H1 (cell line): ENCODE measurements around the gene BTF3L4. TPM values are rescaled to one million over a fixed set of nuclear protein-coding genes. Genes with fewer than 3 reads are reported as not detected.

Source experiments
- CTCF ChIA-PET: fragments of 300-600 bp; sonication (Branson Sonifier 250); formaldehyde crosslinking; loops from one replicate; lab custom pipeline; 2021; ENCODE audit not compliant: partially characterized antibody; lab: Charles Lee
- POLR2A ChIA-PET: fragments of 300-600 bp; sonication (Branson Sonifier 250); formaldehyde crosslinking; loops from one replicate; lab custom pipeline; 2021; ENCODE audit warnings: inconsistent platforms; ENCODE audit not compliant: partially characterized antibody; lab: Charles Lee
- DNase-seq, 2 experiments: peaks; one replicate each; pipeline versions ENCODE4 v3.0.0 to v3.0.0-alpha.2; 2010 to 2022; ENCODE audit warnings: low spot score in 2 of 2, low read depth in 1 of 2, mixed read lengths in 1 of 2
- FAIRE-seq: peaks from 2 replicates; lab custom pipeline; 2011; peaks lifted over from hg19 to GRCh38; lab: Jason Lieb, UNC
- H2AFZ ChIP-seq: 2 replicates; pipeline ENCODE4 v1.8.1; 2012; ENCODE audit warnings: low read length, inconsistent platforms
- H2AK5ac ChIP-seq: 2 replicates; pipeline ENCODE4 v1.6.1; 2013; ENCODE audit warnings: low read depth, low read length
- H2BK120ac ChIP-seq: replicated peaks from 2 replicates; pipeline ENCODE3; 2013; ENCODE audit warnings: low read depth, low read length, inconsistent platforms
- H2BK12ac ChIP-seq: 2 replicates; pipeline ENCODE4 v1.6.1; 2013; ENCODE audit warnings: low read depth, low read length
- H2BK15ac ChIP-seq: 2 replicates; pipeline ENCODE4 v1.6.1; 2013; ENCODE audit warnings: low read length
- H2BK20ac ChIP-seq: 2 replicates; pipeline ENCODE4 v1.6.1; 2013; ENCODE audit warnings: low read length
- H2BK5ac ChIP-seq: 2 replicates; pipeline ENCODE4 v1.6.1; 2013; ENCODE audit warnings: low read depth, low read length
- H3K14ac ChIP-seq: 2 replicates; pipeline ENCODE4 v1.6.1; 2013; ENCODE audit warnings: inconsistent platforms; ENCODE audit not compliant: insufficient read length
- H3K18ac ChIP-seq: 2 replicates; pipeline ENCODE4 v1.6.1; 2013; ENCODE audit warnings: low read length; ENCODE audit errors: extremely low read depth
- H3K23ac ChIP-seq: 2 replicates; pipeline ENCODE4 v1.6.1; 2013; ENCODE audit warnings: inconsistent platforms; ENCODE audit not compliant: insufficient read length
- H3K23me2 ChIP-seq: 2 replicates; pipeline ENCODE4 v1.6.1; 2013; ENCODE audit warnings: low read depth, low read length
- H3K27ac ChIP-seq: 2 replicates; pipeline ENCODE4 v1.6.1; 2011; ENCODE audit warnings: low read depth, low read length, inconsistent platforms
- H3K27me3 ChIP-seq, 4 experiments: replicated peaks in 1 of 4; 1 replicate in 1 of 4; 2 replicates in 3 of 4; pipeline versions ENCODE4 v1.6.1 to v1.8.1; 2011 to 2013; ENCODE audit warnings: low read length in 3 of 4, mild to moderate bottlenecking in 3 of 4, inconsistent platforms in 2 of 4, mixed read lengths in 2 of 4, moderate library complexity in 1 of 4; ENCODE audit not compliant: control insufficient read depth in 3 of 4, insufficient read depth in 3 of 4; ENCODE audit errors: extremely low read depth in 1 of 4
- H3K36me3 ChIP-seq, 4 experiments: 2 replicates each; pipeline versions ENCODE4 v1.6.1 to v1.8.1; 2011 to 2013; ENCODE audit warnings: mild to moderate bottlenecking in 4 of 4, low read length in 3 of 4, moderate library complexity in 2 of 4, control low read depth in 1 of 4, inconsistent platforms in 1 of 4; ENCODE audit not compliant: insufficient read depth in 4 of 4, control insufficient read depth in 2 of 4
- H3K4ac ChIP-seq: replicated peaks from 2 replicates; pipeline ENCODE3; 2013; ENCODE audit warnings: low read length, low read depth, mixed read lengths, inconsistent platforms; ENCODE audit not compliant: insufficient read length
- H3K4me1 ChIP-seq, 4 experiments: replicated peaks in 1 of 4; 1 replicate in 1 of 4; 2 replicates in 3 of 4; pipeline versions ENCODE4 v1.6.1 to v1.8.1; 2011 to 2013; ENCODE audit warnings: low read length in 3 of 4, inconsistent platforms in 2 of 4, mixed read lengths in 1 of 4; ENCODE audit not compliant: insufficient read depth in 4 of 4, control insufficient read depth in 3 of 4
- H3K4me2 ChIP-seq, 2 experiments: 2 replicates each; pipeline versions ENCODE4 v1.6.1 to v1.8.1; 2011 to 2013; ENCODE audit warnings: low read depth in 2 of 2, low read length in 2 of 2, control low read depth in 1 of 2, inconsistent platforms in 1 of 2, mild to moderate bottlenecking in 1 of 2; ENCODE audit not compliant: insufficient read depth in 1 of 2
- H3K4me3 ChIP-seq, 4 experiments: fragments of 200-600, 300-600 bp in 1 of 4; sonication (generic), shearing (Covaris generic), sonication (Bioruptor Twin) in 1 of 4; 2 replicates each; pipeline versions ENCODE4 v1.5.1 to v1.8.1; 2011 to 2016; ENCODE audit warnings: low read length in 4 of 4, low read depth in 3 of 4, control low read depth in 2 of 4, inconsistent platforms in 2 of 4, mild to moderate bottlenecking in 2 of 4, mixed read lengths in 1 of 4, moderate library complexity in 1 of 4; ENCODE audit not compliant: insufficient read depth in 2 of 4; ENCODE audit errors: extremely low read depth in 1 of 4
- H3K56ac ChIP-seq: replicated peaks from 2 replicates; pipeline ENCODE3; 2013; ENCODE audit warnings: low read depth, mild to moderate bottlenecking, mixed read lengths, low read length, inconsistent platforms; ENCODE audit not compliant: insufficient read length
- H3K79me1 ChIP-seq: 2 replicates; pipeline ENCODE4 v1.6.1; 2013; ENCODE audit warnings: low read depth, low read length, control low read depth
- H3K79me2 ChIP-seq, 2 experiments: 2 replicates each; pipeline versions ENCODE4 v1.6.1 to v1.8.1; 2012 to 2013; ENCODE audit warnings: low read length in 2 of 2, mild to moderate bottlenecking in 2 of 2, inconsistent platforms in 1 of 2; ENCODE audit not compliant: insufficient read depth in 2 of 2, control insufficient read depth in 1 of 2
- H3K9ac ChIP-seq, 4 experiments: replicated peaks in 1 of 4; 1 replicate in 1 of 4; 2 replicates in 3 of 4; pipeline versions ENCODE4 v1.6.1 to v1.8.1; 2011 to 2013; ENCODE audit warnings: low read depth in 3 of 4, low read length in 3 of 4, control low read depth in 2 of 4, mild to moderate bottlenecking in 2 of 4, moderate library complexity in 2 of 4, inconsistent platforms in 1 of 4; ENCODE audit errors: extremely low read depth in 1 of 4
- H3K9me3 ChIP-seq, 2 experiments: 2 replicates each; pipeline versions ENCODE4 v1.6.1 to v1.8.1; 2012 to 2013; ENCODE audit warnings: mild to moderate bottlenecking in 2 of 2, moderate library complexity in 2 of 2, control low read depth in 1 of 2, inconsistent platforms in 1 of 2, low read depth in 1 of 2, low read length in 1 of 2, mixed read lengths in 1 of 2; ENCODE audit not compliant: insufficient read depth in 2 of 2
- H4K20me1 ChIP-seq, 2 experiments: replicated peaks in 1 of 2; 2 replicates each; pipeline versions ENCODE3 to v1.8.1; 2011 to 2013; ENCODE audit warnings: inconsistent platforms in 2 of 2, low read length in 2 of 2, mild to moderate bottlenecking in 1 of 2; ENCODE audit not compliant: insufficient read depth in 2 of 2, control insufficient read depth in 1 of 2
- H4K5ac ChIP-seq: 2 replicates; pipeline ENCODE4 v1.6.1; 2013; ENCODE audit warnings: low read length, low read depth, mixed read lengths, inconsistent platforms; ENCODE audit not compliant: insufficient read length
- H4K8ac ChIP-seq: 2 replicates; pipeline ENCODE4 v1.8.0; 2013; ENCODE audit warnings: mild to moderate bottlenecking, moderate library complexity, low read length, inconsistent platforms; ENCODE audit not compliant: insufficient read depth; ENCODE audit errors: extremely low read depth
- H4K91ac ChIP-seq: replicated peaks from 2 replicates; pipeline ENCODE3; 2013; ENCODE audit warnings: low read length, mixed read lengths, inconsistent platforms; ENCODE audit not compliant: insufficient read length
- CBX8 ChIP-seq: fragments of 300-800, 300-1000 bp; sonication (generic); IDR thresholded peaks from 2 replicates; pipeline ENCODE4 v1.7.1; 2016; ENCODE audit warnings: low read depth, low read length, borderline replicate concordance
- CHD1 ChIP-seq: IDR thresholded peaks from 2 replicates; pipeline ENCODE4 v1.6.1; 2012; ENCODE audit warnings: low read depth, low read length, improper control_type of control experiment
- JUND ChIP-seq: IDR thresholded peaks from 2 replicates; pipeline ENCODE4 v1.6.1; 2011; ENCODE audit warnings: mild to moderate bottlenecking, improper control_type of control experiment, low read length
- KDM5A ChIP-seq: fragments of 200-600 bp; IDR thresholded peaks from 2 replicates; pipeline ENCODE4 v1.7.1; 2012; ENCODE audit warnings: mild to moderate bottlenecking, low read length, inconsistent platforms, mixed read lengths
- POLR2AphosphoS5 ChIP-seq: IDR thresholded peaks from 2 replicates; pipeline ENCODE4 v1.6.1; 2011; ENCODE audit warnings: low read depth, low read length
- POU5F1 ChIP-seq: IDR thresholded peaks from 2 replicates; pipeline ENCODE4 v1.6.1; 2011; ENCODE audit warnings: low read depth, mild to moderate bottlenecking, low read length, moderate library complexity
- RFX5 ChIP-seq: IDR thresholded peaks from 2 replicates; pipeline ENCODE4 v1.6.1; 2011; ENCODE audit warnings: low read depth, low read length, improper control_type of control experiment, borderline replicate concordance
- SIN3A ChIP-seq, 2 experiments: IDR thresholded peaks in 1 of 2; conservative IDR thresholded peaks in 1 of 2; 2 replicates each; pipeline ENCODE4 v1.6.1; 2011 to 2012; ENCODE audit warnings: low read length in 2 of 2, improper control_type of control experiment in 1 of 2, low read depth in 1 of 2, mild to moderate bottlenecking in 1 of 2
- SP4 ChIP-seq: IDR thresholded peaks from 2 replicates; pipeline ENCODE4 v1.6.1; 2012; ENCODE audit warnings: low read length, inconsistent platforms
- ZNF274 ChIP-seq: IDR thresholded peaks from 2 replicates; pipeline ENCODE4 v1.7.0; 2012; ENCODE audit warnings: low read length, borderline replicate concordance; ENCODE audit errors: extremely low read depth
- WGBS, 2 experiments: shearing (Covaris generic) in 1 of 2; methylation state at CpG; one replicate each; pipeline versions ENCODE4 v1.1.6 to v1.1.7; 2013 to 2015; ENCODE audit warnings: low lambda C conversion rate in 2 of 2, mixed read lengths in 2 of 2, inconsistent platforms in 1 of 2, low coverage in 1 of 2, missing lambda C conversion rate in 1 of 2; ENCODE audit not compliant: insufficient replicate concordance in 2 of 2, insufficient coverage in 1 of 2, insufficient read length in 1 of 2; ENCODE audit errors: extremely low coverage in 1 of 2, missing lambda C conversion rate in 1 of 2; 5-methylcytosine and 5-hydroxymethylcytosine counted together
- polyA plus RNA-seq, 7 experiments: library from polyadenylated mRNA; depleted of rRNA in 3 of 7; stranded (reverse) in 5 of 7; unstranded in 2 of 7; fragments of >200 nt in 5 of 7; fragments of 200-250 nt in 2 of 7; gene quantifications; 1 replicate in 5 of 7; 2 replicates in 1 of 7; 4 replicates in 1 of 7; pipeline versions ENCODE4 v1.2.1 to v1.2.3, GENCODE V29; 2011 to 2013; ENCODE audit warnings: missing spikeins in 2 of 7, mixed read lengths in 2 of 7
- total RNA-seq: library from RNA; stranded (reverse); fragmentation: NEBNext Ultra II Directional; extraction: Animal tissue kit (Norgen Biotek cat#: 25700); gene quantifications from 2 replicates; pipeline ENCODE4 v1.2.1, GENCODE V29; 2021

BTF3L4 gene
- total and polyA plus RNA-seq, 2 of the 8 experiments (the other 6 are each of a cell fraction or from before 2014, with no cell fraction given), result 76.1 to 98.3 TPM

DNA sequence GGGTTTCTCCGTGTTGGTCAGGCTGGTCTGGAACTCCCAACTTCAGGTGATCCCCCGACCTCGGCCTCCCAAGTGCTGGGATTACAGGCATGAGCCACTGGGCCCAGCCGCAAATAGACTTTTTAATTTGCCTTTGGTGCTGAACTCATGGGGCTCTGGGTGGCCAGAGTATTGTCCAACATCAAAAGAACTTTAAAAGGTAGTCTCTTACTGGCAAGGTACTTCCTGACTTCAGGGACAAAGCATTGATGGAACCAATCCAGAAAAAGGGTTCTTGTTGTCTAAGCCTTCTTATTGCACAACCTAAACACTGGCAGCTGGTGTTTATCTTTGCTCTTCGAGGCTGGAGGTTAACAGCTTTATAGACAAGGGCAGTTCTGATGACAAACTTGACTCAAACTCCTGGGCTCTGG is 18.7 kb upstream of the BTF3L4 start:
- FAIRE-seq, result no peak
- peaks cover 0 to under 1% of the 10 kb centered on the region in 2 experiments for H4K20me1 ChIP-seq
- no peak overlapping the region for H2BK120ac ChIP-seq
- no peak overlapping the region for H3K18ac ChIP-seq
- H3K4me2 ChIP-seq, result no peak overlapping the region
- no peak overlapping the region for H4K8ac ChIP-seq
- H3K23me2 ChIP-seq, result peaks cover 3% of the 10 kb centered on the region; the same call in 1 of the 2 replicates
- CTCF ChIA-PET, result no interaction called here
- no peak overlapping the region for H3K56ac ChIP-seq
- POLR2A ChIA-PET, result interaction anchor here (0.6 to 3.0 kb wide), 3 partner anchors 10 to 384 kb away, joined by 4 to 10 read pairs (median 4); partner anchors contain the start of gene TXNDC12
- WGBS, 2 experiments, result 94% methylated on average over 5 of the region's 5 CpGs; no CpG with 5 or more reads in 1 of the 2 experiments
- peaks cover 1 to 9% of the 10 kb centered on the region in 2 experiments; a peak in 3 of 4 replicates for H3K79me2 ChIP-seq
- no peak overlapping the region for H2AK5ac ChIP-seq
- no peak overlapping the region for H3K14ac ChIP-seq
- H4K5ac ChIP-seq, result no peak overlapping the region
- H3K36me3 ChIP-seq, result peaks cover 2 to 42% (median 16%) of the 10 kb centered on the region in 4 experiments; a peak in 7 of 8 replicates
- no peaks in the 10 kb centered on the region for H3K9me3 ChIP-seq
- H3K4me3 ChIP-seq, result no peak overlapping the region
- H3K79me1 ChIP-seq, result 0 out of 2 replicates have a peak, but pooled peaks cover 3% of the 10 kb centered on the region
- H2BK15ac ChIP-seq, result no peak overlapping the region
- H3K23ac ChIP-seq, result no peak overlapping the region
- H3K4me1 ChIP-seq, result peaks cover 0 to 4% (median under 1%) of the 10 kb centered on the region in 4 experiments; a peak in 2 of 7 replicates
- no peak overlapping the region for H2BK20ac ChIP-seq
- no peaks in the 10 kb centered on the region for H3K27me3 ChIP-seq
- no peak overlapping the region for H3K9ac ChIP-seq
- no peak overlapping the region for H3K4ac ChIP-seq
- H4K91ac ChIP-seq, result no peak overlapping the region
- H3K27ac ChIP-seq, result no peak overlapping the region
- H2AFZ ChIP-seq, result no peak overlapping the region
- no peak overlapping the region for H2BK12ac ChIP-seq
- no peak for DNase-seq
- no peak overlapping the region for H2BK5ac ChIP-seq
- TF ChIP-seq RFX5 (no peak), POLR2AphosphoS5 (no peak), KDM5A (no peak), CHD1 (no peak), SIN3A (conservative IDR thresholded peaks at IDR 0.05 in 1 of 2, IDR thresholded peaks at IDR 0.05 in 1 of 2; ENCODE audit: low read depth in 1 of 2, low read length in 2 of 2) (no peak), ZNF274 (no peak), SP4 (no peak), JUND (no peak), CBX8 (no peak), POU5F1 (no peak)
